ENCODE data around the gene CRLF3.
A peak's percentile ranks its signal among the peaks of the same experiment; 100 is the strongest.
"Not testable (repeated sequence)": the region's sequence is repeated elsewhere in the genome, so short reads cannot be mapped to it uniquely, and the experiment has no call there.

Gene CRLF3

DNA sequence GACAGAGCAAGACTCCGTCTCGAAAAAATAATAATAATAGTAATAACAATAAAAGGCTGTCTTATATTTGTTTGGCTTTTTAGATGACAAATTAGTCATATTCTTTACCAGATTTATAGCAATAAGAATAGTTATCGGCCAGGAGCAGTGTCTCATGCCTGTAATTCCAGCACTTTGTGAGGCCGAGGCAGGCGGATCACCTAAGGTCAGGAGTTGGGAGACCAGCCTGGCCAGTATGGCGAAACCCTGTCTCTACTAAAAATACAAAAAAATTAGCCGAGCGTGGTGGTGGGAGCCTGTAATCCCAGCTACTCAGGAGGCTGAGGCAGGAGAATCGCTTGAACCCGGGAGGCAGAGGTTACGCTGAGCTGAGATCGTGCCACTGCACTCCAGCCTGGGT lies 10.3 kb downstream of the CRLF3 start:
- DNase-seq = not testable (repeated sequence)

DNA sequence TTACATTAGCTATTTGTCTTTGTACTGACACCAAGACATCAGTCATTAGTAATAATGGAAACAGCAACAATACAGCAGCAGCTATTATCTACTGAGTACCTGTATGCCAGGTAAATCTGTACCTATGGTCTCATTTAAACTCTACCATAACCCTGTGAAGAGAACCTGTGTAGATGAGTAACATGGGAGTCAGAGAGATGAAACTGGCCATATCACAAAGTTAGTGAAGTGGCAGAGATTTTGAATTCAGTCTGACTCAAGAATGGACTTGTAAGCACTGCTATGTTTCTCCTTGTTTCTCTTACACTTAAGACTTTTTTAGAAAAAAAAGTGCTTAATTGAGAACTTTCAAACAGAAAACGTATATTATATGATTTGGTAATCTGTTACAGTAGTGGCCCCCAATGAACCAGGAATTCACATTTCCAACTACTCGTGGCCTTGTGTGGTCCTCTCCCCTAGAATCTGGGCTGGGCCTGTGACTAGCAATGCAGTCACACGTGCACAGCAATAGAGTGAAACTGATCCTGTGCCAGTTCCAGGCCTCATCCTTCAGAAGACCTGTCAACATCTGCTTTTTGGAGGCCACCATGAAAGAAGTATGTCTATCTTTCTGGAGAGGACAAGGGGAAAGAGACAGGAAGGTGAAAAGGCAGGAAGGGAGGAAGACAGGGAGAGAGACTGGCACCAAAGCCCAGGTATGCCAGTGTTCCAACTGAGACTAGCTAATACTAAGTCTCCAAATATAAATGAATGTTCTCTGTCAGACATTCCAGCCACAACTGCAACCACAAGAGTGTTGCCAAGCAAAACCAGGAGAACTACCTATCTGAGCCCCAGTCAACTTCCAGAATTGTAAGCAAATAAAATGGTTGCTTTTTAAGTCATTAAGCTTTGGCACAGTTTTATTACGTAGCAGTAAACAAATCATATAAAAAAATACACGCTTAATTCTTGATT lies 12.0 kb downstream of the CRLF3 start:
- DNase-seq = no peak

DNA sequence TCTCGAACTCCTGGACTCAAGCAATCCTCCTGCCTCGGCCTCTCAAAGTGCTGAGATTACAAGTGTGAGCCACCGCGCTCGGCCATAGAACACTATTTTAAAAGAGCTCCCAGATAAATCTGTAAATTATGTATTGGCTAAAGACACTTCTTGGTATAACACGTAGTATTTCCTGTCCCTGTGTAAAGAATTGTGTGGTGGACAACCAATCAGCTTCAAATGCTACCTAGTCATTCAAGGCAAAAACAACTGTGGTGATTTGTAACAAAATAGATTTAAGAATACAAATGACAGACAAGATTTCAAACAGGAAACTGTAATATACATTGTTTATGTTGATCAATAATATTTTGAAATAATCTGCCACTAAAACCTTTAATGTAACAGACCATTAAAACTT lies 14.6 kb downstream of the CRLF3 start:
- no peak for DNase-seq

DNA sequence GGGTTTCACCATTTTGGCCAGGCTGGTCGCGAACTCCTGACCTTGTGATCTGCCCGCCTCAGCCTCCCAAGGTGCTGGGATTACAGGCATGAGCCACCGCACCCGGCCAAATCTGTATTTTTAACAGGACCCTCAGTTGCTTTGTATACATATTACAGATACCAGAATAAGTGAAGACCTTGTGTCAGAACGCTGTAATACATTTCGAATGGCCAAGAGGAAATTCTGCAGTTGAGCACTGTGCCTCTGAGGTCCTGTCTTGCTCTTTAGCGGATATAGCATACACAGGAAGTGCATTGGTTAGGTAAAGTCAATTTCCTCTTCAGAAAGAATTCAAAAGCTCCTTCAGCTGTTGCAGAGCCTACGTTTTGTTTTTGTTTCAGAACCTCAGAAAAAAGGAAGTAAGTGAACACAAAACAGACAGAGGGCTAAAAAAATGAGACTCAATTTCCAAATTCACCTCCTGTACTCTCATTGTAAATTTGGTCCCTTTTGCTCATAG lies 15.7 kb downstream of the CRLF3 start:
- peak; percentile 48 to 79 for DNase-seq

DNA sequence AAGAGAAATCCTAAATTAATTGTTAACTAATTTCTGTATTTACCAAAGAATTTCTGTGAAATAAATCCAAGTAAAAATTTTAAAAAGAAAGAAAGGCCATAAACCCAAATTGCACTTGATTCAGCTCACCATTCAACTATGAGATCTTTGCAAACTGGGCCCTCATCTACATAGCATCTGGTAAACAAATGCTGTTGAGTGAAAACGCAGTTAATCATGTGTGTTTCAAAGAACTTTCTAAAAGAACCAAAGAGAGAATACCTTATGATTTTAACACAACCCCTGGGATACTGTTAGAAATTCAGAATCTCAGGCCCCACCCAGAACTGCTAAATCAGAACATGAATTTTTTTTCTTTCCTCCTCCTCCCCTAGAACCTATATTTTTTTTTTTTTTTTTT lies 16.6 kb downstream of the CRLF3 start:
- no peak for DNase-seq

DNA sequence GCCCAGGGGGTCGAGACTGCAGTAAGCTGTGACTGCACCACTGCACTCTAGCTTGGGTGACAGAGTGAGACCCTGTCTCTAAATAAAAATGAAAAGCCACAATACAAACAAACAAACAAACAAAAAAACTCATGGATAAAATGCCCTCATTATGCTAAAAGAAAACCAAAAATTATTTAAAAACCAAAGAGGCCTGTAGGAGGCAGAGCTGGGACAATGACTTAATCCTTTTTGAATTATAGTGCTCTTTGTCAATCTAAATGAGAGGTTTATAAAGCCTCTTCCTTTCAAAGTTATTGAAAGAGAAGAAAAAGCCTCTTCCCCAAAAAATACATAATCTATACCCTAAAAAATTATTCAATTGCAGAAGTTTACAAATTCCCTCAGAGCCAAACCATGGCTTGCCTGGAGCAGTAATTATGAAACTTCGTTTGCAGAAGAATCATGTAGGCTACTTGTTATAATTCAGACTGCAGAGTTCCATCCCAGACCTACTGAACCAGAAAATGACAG lies 18.5 kb downstream of the CRLF3 start:
- DNase-seq = peak in 1 of 2 donors; percentile 41

DNA sequence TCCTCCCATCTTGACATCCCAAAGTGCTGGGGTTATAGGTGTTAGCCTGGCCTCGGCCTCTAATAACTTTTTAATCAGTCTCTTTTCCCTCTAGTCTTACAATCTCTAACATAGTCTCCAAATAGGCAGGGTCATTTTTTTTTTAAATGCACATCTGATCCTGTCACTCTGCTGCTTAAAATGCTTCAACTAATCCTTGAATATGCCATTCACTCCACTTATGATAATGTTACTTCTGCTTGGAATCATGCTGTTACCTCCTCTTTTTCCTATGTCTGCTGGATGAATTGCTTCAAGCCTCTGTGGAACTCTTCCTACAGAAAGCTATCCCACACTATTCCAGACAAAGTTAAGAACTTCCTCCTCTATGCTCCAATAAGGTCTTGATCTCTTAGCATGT lies 22.8 kb downstream of the CRLF3 start:
- DNase-seq = no peak

DNA sequence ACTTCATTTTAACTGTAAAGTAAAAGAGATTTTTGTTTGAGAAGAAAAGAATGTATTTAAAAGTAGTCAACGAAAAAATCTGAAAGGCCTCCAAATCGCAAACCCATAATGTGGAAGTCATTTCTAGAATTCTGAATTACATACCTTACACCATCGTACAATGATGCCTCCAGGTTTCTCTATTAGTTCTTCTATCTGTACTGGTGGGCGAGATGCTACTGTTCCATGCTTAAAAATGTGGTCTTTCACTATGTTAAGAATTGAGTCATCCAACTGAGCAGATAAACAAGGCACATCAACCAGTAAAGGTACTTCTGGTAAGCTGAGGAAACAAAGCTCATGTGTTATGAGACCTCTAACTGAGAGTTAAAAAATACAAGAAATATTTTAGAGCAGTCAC lies 28.5 kb downstream of the CRLF3 start:
- no peak for DNase-seq

DNA sequence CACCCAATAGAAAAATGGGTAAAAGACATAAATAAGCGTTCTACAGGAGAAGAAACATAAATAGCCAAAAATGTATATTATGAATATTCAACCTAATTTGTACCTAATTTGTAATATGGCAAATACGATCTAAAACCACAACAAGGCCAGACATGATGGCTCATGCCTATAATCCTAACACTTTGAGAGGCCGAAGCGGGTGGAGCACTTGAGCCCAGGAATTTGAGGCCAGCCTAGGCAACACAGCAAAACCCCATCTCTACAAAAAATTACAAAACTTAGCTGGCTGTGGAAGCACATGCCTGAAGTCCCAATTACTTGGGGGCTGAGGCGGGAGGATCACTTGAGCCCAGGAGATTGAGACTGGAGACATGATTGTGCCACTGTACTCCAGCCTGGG lies 30.1 kb downstream of the CRLF3 start:
- no peak for DNase-seq

DNA sequence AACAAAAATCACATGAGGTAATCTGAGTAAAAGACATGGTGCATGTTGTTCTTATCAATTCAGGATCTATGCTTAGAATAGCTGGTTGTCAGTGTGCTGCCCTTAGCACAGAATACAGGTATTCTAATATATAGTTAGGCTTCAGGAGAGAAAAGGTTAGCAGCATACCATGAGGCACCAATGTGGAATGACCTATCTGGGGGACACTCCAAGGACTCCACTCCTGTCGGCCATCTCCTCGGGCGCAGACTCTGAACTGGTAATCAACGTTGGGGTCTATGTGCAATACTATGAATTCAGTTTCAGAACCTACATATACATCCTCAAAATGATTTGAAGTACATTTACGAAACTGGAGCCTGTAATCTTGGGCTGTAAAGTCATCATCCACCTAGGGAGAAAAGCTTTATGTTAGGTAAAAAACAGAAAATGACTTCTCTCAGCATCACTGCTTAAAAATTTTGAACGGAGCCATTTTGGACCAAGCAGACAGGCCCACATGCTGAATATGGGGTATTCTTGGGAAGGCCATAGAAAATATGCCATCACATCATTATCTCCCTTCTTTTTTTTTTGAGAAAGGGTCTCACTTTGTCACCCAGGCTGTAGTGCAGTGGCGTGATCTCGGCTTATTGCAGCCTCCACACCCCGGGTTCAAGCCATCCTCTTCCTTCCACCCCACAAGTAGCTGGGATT lies 31.1 kb downstream of the CRLF3 start:
- DNase-seq = no peak

DNA sequence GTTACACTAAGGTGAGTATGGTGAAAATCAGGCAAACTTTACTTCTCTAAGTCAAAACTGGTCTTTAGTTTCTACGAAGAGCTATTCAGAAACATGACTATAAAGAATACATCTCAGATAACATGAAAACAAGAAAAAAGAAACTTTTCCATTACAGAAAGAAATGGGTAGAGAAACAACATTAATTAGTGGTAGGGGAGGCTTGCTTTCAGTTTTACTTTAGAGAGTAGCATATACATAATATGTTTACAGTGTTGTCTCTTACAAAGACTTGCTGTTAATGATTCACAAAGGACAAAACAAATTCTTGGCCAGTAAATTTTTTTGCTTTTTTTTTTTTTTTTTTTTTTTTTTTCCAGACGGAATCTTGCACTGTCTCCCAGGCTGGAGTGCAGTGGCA lies 34.2 kb downstream of the CRLF3 start:
- no peak for DNase-seq

DNA sequence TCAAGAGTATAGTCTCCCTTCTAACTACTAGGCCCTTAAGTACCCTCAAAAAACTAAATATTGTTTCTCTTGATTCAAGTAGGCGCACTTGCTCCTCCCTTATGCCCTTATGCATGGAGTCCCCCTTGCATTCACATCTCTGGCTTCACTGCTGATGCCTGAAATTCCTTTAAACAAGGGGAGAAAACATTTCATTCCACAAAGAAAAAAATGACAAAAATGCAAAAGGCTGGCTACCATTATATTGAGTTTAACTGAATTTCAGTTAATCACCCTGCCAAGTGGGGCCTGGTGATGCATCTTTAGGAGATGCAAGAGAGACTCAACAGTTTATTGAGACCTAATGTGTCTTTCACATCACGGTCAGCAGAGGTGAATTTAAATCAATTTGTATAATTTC lies 35.6 kb downstream of the CRLF3 start:
- no peak for DNase-seq

DNA sequence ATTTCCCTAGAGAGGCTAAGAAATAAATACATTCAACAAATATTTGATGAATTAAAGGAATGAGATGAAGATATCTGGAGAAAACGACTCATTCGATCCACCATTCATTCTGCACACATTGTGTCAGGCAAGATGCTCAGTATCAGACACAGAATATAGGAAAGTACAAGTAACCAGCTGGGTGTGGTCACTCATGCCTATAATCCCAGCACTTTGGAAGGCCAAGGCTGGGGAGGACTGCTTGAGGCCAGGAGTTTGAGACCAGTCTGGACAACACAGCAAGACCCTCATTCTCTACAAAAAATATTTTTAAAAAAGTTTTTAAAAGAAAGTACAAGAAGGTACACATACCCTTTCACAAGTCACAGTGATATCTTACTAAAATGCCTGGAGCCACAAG lies 42.3 kb downstream of the CRLF3 start:
- no peak for DNase-seq

DNA sequence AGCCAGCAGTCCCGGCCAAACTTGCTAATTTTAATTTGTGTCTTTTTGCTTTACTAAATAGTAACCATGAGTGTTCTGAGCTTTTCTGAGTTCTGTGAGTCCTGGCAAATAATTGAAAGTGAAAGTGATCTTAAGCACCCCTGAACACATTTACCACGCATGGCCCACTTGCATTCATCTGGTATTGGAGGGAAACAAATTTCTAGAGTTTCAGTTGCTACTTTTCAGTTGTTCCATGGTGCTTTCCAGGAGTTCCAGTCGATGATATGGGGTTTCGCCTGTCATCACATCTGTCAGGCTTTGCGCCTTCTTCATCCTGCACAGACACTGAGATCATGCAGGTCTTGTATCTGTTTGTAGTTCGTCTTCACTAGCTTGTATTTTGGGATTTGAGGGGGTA lies 44.1 kb downstream of the CRLF3 start:
- peak in 1 of 2 donors; percentile 27 for DNase-seq

DNA sequence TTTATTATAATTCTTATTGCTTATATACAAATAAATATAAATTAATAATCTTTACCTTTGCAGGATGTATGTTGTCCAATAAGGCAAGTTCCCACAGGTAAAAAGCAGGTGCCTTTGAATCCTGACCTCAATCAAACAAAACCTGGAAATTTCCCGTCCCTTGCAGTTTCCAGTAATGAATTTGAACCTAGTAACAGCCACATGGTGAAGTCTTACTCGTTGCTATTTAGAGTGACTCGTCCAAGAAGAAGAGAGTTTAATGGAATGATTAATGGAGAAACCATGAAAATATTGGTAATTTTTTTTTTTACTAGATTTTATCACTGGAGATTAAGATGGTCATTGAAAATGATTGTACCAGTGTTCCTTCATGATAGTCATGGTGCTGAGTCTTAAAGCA lies 55.7 kb downstream of the CRLF3 start:
- not testable (repeated sequence) for DNase-seq

DNA sequence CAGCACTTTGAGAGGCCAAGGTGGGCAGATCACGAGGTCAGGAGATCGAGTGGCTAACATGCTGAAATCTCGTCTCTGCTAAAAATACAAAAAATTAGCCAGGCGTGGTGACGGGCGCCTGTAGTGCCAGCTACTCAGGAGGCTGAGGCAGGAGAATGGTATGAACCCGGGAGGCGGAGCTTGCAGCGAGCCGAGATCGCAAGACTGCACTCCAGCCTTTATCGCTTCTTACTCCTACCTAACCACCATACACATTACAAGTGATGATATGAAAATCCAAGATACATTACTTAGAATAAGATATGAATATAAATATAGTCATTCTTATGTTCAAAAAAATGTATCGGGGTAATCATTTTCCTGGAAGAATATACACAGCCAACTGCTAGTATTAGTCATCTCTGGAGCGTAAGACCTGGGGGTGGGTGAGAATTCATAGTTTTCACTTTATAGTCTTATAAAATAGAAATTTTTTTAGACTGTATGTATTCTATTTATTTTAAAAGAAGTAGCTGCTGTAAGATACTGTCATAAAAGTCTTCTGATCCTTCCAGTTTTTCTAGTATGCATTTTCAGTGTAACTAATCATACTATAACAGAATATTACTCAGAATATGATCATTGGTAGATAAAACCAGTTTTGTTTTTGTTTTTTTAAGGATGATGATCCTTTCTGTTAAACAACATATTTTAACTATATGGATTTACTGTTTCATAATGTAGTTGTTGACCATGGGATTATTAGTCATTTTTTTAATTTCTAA lies 56.7 kb downstream of the CRLF3 start:
- DNase-seq = not testable (repeated sequence)

DNA sequence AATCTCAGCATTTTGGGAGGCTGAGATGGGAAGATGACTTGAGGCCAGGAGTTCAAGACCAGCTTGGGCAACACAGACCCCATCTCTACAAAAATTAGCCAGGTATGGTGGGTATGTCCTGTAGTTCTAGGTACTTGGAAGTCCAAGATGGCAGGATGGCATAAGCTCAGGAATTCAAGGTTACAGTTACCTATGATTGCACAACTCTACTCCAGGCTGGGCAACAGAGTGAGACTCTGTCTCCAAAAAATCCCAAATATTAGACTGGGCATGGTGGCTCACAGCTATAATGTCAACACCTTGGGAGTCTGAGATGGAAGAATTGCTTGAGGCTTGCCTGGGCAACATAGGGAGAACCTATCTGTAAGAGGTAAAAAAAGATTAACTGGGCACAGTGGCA lies 63.4 kb downstream of the CRLF3 start:
- DNase-seq = no peak

DNA sequence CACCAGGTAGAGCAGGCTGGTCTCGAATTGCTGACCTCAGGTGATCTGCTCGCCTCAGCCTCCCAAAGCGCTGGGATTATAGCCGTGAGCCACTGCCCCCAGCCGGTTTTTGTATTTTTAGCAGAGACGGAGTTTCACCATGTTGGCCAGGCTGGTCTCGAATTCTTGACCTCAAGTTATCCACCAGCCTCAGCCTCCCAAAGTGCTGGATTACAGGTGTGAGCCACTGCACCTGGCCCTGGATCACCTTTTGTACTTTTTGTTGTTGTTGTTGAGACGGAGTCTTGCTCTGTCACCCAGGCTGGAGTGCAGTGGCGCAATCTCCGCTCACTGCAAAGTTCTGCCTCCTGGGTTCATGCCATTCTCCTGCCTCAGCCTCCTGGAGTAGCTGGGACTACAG lies 71.2 kb downstream of the CRLF3 start:
- not testable (repeated sequence) for DNase-seq

DNA sequence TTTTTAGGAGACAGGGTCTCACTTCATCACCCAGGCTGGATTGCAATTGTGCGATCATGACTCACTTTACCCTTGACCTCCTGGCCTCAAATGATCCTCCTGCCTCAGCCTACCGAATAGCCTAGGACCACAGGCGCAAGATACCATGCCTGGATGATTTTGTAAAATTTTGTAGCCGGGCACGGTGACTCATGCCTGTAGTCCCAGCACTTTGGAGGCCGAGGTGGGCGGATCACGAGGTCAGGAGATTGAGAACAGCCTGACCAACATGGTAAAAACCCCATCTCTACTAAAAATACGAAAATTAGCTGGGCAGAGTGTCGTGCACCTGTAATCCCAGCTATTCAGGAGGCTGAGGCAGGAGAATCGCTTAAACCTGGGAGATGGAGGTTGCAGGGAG lies 73.5 kb downstream of the CRLF3 start:
- not testable (repeated sequence) for DNase-seq

DNA sequence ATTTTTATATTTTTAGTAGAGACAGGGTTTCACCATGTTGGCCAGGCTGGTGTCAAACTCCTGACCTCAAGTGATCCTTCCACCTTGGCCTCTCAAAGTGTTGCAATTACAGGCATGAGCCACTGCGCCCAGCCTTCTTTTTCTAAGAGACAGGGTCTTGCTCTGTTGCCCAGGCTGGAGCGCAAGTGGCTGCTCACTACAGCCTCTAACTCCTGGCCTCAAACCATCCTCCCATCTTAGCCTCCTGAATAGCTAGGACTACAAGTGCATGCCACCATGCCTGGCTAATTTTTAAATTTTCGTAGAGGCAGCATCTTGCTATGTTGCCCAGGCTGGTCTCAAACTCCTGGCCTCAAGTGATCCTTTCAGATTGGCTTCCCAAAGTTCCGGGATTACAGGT lies 76.9 kb downstream of the CRLF3 start:
- not testable (repeated sequence) for DNase-seq

DNA sequence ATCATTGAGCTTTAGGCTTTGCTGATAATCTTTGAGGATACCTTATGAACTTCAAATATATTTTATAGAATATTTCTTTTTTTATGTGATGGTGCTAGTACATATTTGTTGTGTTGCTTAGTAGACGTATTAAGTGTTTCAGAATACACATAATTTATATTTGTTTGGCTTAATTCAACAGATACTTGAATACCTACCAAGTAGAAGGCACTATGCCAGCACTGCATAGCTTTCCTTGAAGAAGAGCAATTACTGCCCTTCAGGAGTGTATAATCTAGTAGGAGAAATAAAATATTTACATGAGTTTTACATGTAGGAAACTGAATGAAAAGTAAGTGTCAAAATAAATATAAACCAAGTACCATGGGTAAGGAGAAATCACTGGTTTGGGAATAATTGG lies 81.8 kb downstream of the CRLF3 start:
- not testable (repeated sequence) for DNase-seq

DNA sequence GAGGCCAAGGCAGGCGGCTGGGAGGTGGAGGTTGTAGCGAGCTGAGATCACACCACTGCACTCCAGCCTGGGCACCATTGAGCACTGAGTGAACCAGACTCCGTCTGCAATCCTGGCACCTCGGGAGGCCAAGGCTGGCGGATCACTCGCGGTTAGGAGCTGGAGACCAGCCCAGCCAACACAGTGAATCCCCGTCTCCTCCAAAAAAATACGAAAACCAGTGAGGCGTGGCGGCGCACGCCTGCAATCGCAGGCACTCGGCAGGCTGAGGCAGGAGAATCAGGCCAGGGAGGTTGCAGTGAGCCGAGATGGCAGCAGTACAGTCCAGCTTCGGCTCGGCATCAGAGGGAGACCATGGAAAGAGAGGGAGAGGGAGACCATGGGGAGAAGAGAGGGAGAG lies 88.1 kb downstream of the CRLF3 start:
- not testable (repeated sequence) for DNase-seq

DNA sequence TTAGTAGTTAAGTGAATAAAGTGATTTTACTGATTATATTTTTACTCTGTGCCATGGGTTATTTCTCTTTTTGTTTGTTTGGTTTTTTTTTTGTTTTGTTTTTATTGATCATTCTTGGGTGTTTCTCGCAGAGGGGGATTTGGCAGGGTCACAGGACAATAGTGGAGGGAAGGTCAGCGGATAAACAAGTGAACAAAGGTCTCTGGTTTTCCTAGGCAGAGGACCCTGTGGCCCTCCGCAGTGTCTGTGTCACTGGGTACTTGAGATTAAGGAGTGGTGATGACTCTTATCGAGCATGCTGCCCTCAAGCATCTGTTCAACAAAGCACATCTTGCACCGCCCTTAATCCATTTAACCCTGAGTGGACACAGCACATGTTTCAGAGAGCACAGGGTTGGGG lies 88.8 kb downstream of the CRLF3 start:
- not testable (repeated sequence) for DNase-seq
